NCI-H1092 (cell line): ENCODE results near the gene ADGRG7.
"Not testable (repeated sequence)": the region's sequence is repeated elsewhere in the genome, so short reads cannot be mapped to it uniquely, and the experiment has no call there.

Experiments used
- DNase-seq: peaks from one replicate; lab custom pipeline; 2025; lab: John Stamatoyannopoulos, UW

The ADGRG7 gene

GRCh38 chr3:100647657-100648056, 38.3 kb downstream of the ADGRG7 start:
- DNase-seq: no peak

GRCh38 chr3:100650651-100651619, 41.5 kb downstream of the ADGRG7 start:
- no peak for DNase-seq

GRCh38 chr3:100653604-100654294, 44.3 kb downstream of the ADGRG7 start:
- DNase-seq: no peak

GRCh38 chr3:100656945-100657344, 47.5 kb downstream of the ADGRG7 start:
- DNase-seq: no peak

- not testable (repeated sequence) for DNase-seq
These were observed 51.9 kb downstream of the ADGRG7 start for GRCh38 chr3:100661294-100661693.

GRCh38 chr3:100662113-100662823, 52.9 kb downstream of the ADGRG7 start:
- DNase-seq: no peak

GRCh38 chr3:100665230-100665629, 55.8 kb downstream of the ADGRG7 start:
- DNase-seq: no peak

GRCh38 chr3:100666699-100667098, 57.3 kb downstream of the ADGRG7 start:
- DNase-seq: not testable (repeated sequence)

GRCh38 chr3:100667316-100667715, 57.9 kb downstream of the ADGRG7 start:
- DNase-seq: not testable (repeated sequence)

GRCh38 chr3:100670995-100671394, 61.6 kb downstream of the ADGRG7 start:
- DNase-seq: not testable (repeated sequence)

- DNase-seq: no peak
These were observed 72.1 kb downstream of the ADGRG7 start for GRCh38 chr3:100681496-100681895.

GRCh38 chr3:100682056-100682853, 72.9 kb downstream of the ADGRG7 start:
- DNase-seq: no peak

- no peak for DNase-seq
These were observed 73.7 kb downstream of the ADGRG7 start for GRCh38 chr3:100682854-100683760.

- no peak for DNase-seq
These were observed 83.8 kb downstream of the ADGRG7 start for GRCh38 chr3:100693225-100693624.

- DNase-seq: no peak
These were observed 86.3 kb downstream of the ADGRG7 start for GRCh38 chr3:100695696-100696095.

GRCh38 chr3:100696161-100696560, 86.8 kb downstream of the ADGRG7 start:
- no peak for DNase-seq

- DNase-seq: no peak
These were observed 87.8 kb downstream of the ADGRG7 start for GRCh38 chr3:100697172-100697571.

- no peak for DNase-seq
These were observed 88.4 kb downstream of the ADGRG7 start for GRCh38 chr3:100697723-100698285.

- DNase-seq: no peak
These were observed 89.3 kb downstream of the ADGRG7 start for GRCh38 chr3:100698736-100699135.

- no peak for DNase-seq
These were observed 91.3 kb downstream of the ADGRG7 start for GRCh38 chr3:100700708-100701107.
